HG03060 (cell line): ENCODE results near the gene ANKRD23.
"Not testable (repeated sequence)": the region's sequence is repeated elsewhere in the genome, so short reads cannot be mapped to it uniquely, and the experiment has no call there.

ENCODE experiments used
- ATAC-seq: cut with Tn5 transposase; IDR thresholded peaks from one replicate; pipeline ENCODE4 v1.9.1; 2021; ENCODE audit warnings: low read depth, moderate number of reproducible peaks; ENCODE audit not compliant: unreplicated experiment

Gene ANKRD23

DNA sequence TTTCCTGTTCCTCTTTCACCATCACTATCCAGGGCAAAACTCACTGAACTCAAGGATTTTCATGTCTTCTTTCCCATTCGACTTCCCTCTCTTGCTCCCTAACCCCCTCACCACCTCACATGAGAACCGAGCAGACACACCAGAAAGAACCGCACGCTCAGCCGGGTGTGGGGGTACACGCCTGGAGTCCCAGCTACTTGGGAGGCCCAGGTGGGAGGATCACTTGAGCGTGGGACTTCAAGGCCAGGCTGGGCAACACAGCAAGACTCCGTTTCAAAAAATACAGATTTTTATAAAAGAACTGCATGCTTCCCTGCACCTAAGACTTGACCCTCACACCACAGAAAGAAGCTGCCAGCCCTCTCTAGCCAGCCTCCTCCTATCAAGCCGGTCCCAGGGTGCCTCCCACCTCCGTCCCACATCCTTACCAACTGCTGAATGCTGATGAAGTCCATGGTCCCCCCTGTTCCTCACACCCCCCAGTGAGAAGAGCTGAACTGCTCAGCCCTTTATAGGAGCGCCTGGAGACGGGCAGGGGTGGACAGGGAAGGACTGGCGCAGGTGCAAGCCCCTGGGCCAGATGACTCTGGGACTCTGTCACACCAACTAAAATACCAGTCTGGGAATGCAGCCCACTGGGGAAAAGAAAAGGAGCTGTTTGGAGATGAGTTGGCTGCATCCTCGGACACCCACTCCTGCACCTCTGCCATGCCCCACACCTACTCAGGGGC is at the start of gene ANKRD23:
TSS of gene ANKRD23 (minus strand) at position 484 of the 731 bp plus-strand sequence. CDS start at position 455, 29 bp downstream.
- ATAC-seq, result no peak

DNA sequence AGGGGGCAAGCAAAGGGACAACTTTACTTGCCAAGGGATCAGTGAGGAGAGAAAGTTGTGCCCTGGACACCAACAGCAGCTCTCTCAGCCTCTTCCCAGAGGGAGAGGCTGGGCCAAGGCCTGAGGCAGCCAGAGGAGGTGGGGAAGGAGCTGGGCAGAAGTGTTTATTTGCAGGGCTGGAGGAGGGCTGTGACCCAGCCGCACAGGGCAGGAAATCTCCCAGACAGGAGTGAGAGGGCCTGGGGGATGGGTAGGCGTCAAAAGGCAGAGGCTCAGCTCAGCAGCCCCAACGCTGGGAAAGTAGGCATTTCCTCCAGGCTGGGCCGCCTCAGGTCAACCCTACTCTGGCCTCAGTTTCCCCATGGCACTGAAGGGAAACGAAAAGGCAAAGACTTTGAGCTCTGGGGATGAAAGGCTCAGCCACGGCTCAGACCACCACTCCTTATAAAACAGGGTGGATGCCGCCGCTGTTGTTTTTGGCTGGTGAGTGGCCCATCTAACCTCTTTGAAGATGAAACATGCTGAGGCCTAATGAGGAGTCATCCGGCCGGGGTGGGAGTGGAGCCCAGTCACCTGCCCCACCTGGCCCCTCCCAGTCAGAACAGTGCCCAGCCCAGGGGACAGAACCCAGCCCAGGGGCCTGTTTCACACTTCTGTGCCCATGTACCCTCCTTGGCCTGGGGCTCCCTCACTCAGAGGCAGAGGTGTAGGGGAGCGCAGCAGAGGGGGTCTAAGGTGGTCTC is 47.9 kb upstream of the ANKRD23 start:
- no peak for ATAC-seq

DNA sequence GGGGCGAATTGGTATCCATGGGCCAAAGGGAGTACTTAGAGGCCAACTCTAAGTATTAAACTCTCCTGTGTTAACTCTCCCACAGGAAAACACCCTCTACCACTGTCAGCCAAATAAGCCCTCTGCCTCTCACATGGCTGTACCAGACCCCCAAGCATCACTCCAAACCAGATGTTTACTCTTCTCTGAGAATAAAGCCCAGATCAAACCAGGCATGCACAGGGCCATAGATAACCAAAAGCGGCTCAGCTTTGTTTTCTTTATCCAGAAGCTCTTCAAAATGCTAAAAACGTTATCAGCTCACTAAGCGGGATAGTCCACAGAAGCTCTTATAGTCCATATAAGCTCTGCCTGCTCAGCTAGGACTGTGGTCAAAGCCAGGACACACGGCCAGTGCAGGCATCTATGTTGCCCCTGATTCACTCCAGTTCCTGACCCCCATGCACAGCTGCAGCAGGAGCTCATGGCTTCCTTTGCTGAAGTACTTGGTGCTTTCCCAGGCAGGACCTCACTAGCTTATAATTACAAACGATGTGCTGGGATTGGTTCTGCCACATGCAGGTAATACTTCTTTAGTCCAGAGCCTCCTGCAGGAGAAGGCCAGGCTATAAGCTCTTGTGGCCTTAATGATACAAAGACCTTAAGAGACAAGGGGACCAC is 47.0 kb upstream of the ANKRD23 start:
- ATAC-seq, result no peak

DNA sequence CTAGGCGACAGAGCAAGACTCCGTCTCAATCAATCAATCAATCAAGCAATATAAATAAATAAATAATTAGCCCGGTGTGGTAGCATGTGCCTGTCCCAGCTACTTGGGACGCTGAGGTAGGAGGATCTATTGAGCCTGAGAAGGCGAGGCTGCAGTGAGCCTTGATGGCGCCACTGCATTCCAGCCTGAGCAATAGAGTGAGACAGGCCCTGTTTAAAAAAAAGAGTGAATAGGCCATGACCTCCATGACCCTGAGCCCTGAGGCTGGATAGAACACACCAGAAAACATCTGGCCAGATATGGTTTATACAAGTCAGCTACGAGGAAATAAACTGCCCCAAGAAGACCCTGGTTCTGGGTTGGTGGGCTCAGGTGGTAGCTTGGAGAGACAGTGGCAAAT is 46.4 kb upstream of the ANKRD23 start:
- ATAC-seq, result no peak

DNA sequence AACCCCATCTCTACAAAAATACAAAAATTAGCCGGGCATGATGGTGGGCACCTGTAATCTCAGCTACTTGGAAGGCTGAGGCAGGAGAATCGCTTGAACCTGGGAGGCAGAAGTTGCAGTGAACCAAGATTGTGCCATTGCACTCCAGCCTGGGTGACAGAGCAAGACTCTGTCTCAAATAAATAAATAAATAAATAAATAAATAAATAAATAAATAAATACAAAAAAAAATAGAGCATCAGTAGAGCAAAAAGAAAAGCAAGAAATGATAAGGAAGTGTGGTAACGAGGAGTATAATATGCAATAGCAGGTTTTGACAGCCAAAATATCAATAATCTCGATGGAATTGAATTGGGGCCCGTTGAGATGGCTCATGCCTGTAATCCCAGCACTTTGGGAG is 45.7 kb upstream of the ANKRD23 start:
- ATAC-seq, result not testable (repeated sequence)

DNA sequence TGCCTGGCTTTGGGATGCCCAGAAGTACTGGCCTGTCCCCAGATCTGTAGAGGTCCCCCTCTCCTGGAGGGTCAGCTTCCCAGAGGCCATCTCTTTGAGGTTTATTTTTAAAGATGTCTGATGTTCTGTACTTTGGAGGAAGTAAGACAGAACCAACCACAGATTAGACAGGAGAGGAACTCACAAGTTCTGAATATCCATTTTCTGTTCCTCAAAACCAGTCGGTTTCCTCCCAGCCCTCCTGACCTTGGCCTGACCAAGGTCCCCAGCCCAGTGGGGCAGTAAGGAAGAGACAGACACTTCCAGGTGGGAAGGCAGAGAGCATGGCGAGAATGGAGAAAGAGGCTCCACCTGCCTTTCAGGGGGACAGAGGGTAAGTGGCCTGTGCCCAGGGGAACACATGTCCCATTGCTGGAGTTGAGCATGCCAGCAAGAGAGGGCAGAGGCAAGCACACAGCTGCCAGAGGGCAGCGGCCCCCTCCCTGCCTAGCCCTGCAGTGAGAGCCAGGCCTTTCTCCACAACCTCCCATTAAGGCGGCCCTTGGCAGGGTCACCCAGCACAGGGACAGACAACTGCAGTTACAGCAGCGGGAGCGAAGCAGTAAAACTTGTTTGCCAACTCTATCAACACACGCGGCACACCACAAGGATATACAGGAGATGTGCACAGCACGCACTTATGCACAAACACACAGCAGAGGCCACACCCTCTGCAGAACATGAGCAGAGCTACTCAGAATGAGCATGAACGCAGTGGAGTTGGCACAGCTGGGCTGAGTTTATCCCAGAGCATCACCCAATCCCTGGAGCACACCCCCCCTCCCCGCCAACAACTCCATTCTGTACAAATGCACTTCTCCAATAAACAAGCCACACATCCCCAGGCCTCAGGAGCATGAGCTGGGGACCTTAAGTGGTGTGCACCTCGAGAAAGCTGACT is 44.5 kb upstream of the ANKRD23 start:
- no peak for ATAC-seq

DNA sequence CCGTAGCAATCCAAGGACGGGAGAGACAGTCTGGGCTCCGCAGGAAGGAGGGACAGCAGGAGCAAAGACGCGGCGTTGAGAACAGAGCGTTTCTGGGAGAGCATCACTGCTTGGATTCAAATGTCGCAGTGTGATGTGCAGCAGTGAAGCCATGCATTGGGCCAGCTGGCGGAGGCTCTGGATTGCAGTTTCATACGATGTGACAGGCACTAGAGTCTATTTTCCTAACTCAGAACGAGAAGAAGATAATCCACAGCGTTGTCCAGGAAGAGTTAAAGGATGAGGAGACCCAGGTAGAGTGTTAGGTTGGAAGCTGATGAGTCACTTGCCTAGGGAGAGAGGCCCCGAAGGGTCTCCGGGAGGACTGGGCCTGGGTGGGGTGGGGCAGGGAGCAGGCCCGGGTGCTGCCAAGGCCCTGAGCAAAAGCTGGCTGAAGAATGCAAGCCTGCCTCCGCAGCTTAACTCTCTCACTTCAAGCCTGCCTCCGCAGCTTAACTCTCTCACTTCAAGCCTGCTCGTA is 43.7 kb upstream of the ANKRD23 start:
- ATAC-seq, result no peak

DNA sequence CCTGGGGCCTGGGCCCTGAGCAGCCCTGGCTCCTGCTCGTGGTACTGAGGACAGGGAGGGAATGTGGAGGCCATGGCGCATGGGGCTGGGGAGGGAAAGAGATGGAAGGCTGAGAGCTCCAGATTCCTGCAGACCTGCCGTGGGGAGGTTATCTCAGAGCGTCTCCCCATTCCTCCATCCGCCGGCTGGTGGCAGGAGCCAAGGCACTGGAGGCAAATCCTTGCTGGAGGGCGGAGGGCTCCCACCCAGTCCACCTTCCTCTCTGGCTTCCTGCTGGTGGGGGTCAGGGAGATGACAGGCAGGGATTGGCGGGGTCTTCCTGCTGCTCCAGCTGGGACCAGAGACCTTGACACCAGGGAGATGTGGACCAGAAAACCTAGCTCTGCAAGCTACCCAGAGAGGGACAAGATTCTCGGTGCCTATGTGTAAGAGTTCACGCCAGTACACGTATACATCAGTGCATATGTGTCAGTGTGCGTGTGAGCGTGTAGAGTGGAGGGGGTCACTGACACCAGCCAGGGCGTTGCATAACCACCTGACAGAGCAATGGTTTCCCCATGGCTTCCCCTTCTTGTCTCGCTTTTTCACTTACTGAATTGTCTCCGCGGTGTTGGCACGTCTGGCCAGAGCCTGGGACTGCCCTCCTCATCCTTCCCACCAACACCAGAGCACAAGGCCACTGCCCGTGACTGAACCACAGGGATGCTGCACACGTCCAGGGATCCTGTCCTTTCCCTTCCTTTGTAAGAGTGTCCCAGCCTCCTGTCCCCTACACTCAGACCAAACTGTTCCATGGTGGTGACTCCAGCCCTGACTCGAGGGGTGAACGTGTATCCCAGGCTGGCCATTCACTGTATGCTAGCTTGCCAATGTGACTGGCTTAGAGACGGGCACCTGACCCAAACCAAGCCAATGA is 41.9 kb upstream of the ANKRD23 start:
- no peak for ATAC-seq

DNA sequence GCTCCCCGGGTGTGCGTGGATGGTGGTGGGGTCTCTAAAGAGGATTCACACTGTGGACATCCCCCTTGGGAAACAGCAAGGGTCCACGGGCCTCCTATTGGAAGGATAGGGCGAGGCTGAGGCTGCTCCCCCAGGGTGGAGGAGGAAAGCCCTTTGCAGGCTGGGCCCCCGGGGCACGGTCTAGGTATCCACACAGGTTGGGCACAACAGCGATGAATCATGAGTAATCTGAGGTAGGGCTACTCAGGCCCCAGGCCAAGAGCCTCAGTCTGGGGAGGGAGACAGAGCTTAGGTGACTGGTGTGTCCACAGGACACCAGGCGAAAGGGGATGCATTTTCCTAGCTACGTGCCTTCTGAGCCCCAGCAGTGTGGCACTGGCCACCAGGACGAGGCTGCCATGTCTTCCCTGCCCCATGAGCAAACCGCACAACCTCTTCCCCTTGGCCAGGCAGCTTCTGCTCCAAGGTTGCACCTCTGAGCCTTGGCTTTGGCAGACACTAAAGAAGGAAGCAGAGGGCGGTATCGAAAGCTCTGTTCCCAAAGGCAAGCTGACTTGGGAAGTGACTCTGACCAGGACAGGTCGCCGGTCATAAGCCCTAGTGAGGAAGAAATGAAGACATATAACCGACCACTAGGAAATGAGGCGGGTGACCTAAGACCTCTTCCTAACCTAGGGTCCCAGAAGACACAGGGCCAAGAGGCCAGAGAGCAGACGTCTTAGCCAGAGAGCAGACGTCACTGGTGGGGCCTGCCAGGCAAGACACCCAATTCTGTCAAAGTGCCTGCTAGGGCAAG is 40.7 kb upstream of the ANKRD23 start:
- ATAC-seq, result no peak

DNA sequence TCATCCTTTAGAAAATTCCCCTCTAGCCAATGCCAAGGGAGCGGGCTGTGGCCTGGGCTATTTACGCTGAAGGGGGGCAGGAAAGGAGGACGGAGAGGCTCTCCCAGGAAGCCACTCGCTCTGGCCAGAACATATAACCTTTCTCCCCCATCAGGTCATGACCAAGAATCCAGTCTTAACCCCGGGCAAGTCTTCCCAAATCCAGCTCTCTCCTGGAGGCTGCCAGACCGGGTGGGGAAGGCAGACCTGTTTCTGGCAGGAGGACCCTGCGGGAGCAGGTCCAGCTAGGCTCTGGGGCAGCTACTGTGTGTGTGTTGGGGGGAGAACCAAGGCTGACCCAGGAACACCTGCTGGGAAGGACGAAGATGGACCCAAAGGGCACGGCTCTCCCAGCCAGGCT is 39.5 kb upstream of the ANKRD23 start:
- no peak for ATAC-seq

DNA sequence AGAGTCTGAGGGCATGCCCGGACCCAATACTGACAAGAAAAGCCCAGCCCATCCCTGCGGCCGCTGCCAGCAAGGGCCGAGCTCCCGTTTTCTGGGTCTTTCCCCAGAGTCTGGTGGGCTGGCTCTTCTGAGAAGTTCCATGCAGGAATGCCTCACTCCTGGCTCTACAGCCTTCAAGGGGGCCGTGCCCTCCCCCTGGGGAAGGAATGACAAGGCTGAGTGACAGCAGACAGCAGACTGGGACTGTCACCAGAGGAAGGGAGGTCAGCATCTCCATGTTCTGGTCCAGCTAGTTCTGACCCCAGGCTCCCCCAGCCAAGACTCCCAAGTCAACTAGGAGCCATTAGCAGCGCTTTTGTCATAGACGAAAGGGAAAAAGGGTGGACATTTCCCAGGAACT is 39.1 kb upstream of the ANKRD23 start:
- ATAC-seq, result no peak

DNA sequence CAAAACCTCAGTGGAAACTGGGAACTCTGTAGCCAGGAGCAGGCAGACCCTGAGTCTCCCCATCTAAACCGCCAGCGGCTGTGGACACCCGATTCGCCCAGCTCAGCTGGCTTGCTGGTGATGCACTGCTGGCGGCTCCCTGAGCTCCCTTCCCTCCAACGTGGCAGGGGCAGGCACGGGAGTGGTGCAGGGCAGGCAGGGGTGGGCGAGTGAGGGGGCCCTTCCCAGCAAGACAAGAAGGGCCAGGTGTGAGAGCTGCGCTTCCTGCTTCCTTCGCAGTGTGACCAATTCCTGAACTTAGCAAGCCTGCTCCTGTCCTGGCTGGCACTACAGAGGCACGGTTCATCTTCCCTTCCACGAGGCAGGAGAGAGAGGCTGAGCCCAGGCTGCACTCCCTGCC is 38.4 kb upstream of the ANKRD23 start:
- ATAC-seq, result no peak

DNA sequence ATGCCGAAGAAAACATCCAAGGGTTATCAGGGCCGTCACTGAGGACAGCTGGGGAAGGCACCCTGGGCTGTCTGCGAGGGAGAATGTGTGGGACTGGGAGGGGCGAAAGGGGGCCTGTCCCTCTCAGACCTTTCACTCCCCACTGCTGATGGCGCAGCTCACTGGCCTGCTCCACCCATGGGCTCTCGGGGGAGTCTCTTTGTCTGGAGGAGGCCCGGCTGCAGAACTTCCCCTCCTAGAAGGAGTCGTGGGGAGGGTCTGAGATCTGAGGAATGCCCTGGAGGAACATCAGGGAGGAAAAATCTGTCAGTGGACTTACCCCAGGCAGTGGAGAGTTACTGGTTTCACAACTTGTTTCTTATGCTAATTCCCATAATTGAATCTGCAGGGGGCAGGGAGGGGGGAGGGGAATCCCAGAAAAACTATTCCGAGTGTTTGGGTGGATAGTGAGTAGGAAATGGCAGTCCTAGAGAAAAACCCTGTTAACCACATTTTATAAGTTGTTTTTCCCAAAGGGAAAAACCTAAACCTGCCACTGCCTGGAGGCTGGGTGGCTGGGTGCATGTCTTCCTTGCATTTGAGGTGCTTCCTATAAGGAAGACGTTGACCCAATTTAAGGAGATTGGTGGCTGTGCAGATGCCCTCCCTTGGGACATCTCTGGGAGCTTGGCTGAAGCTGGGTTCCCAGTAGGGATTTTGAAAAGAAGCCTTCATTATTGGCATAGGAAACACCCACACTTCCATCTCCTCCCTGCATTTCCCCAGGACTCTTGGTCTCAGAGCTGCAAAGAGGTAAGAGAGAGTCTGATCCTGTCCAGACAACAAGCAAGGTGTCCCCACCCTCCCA is 37.8 kb upstream of the ANKRD23 start:
- no peak for ATAC-seq

DNA sequence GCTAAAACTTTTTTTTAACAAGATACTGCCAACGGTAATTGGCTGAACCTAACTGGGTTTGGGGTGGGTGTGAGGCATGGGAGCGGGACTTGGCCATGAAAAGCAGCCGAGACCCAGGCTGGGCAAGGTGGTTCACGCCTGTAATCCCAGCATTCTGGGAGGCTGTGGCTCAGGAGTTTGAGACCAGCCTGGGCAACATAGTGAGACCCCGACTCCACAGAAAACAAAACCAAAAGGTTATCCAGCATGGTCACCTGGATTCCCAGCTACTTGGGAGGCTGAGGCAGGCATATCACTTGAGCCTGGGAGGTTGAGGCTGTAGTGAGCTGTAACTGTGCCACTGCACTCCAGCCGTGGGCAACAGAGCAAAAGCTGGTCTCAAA is 37.1 kb upstream of the ANKRD23 start:
- no peak for ATAC-seq

DNA sequence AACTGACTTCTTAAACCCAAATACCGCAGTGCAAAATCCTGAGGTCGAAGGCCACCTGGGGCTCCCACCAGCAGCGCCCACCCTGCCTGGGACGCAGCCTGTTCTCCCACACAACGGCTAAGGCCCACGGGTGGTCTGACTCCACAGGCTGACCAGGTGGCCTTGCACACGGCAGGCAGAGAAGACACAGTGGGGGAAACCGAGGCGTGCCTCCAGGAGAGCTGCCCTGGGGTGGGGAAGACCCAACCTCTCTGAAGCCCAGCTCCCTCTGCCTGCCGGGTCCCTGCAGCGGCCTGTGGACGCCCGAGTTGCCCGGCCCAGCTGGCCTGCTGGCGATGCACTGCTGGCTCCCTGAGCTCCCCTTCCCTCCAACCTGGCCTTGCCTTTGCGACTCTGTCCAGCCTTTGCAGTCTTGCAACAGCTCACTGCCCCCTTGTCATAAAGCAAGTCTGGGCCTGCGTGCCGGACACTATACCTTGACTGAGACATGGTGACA is 35.8 kb upstream of the ANKRD23 start:
- ATAC-seq, result no peak

DNA sequence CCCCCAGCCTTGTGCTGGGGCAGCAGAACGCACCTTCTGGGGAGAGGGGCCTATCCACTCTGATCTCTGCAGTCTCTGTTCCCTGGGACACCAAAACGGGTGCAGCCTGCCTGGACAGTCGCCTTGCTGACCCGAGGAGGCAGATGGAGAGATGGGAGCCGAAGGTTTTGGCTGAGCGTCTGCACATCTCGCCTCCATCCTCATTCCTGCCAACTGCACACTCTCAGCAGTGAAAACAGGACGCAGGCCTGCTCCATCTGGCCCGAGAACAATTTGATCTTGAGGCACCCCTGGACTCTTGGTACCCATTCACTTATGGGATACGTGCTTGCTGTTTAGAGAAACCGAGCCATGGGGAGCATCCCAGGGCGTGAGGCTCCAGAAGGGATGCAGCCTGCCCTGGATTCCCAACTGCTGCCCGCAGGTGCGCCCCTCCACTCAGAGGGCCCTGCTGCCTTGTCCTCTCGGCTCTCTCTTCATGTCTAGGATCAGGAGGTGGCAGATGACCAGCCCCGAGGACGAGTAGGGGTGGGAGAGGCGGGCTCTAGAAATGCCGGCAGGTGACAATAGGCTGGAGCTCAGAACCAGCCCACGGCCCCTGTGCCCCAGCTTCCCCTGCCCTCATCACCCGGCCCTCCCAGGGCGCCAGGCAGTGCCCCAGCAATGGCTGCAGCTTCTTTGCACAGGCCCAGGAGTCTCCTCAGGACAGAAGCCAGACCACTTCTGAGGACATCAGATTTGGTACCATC is 35.1 kb upstream of the ANKRD23 start:
- ATAC-seq, result no peak

DNA sequence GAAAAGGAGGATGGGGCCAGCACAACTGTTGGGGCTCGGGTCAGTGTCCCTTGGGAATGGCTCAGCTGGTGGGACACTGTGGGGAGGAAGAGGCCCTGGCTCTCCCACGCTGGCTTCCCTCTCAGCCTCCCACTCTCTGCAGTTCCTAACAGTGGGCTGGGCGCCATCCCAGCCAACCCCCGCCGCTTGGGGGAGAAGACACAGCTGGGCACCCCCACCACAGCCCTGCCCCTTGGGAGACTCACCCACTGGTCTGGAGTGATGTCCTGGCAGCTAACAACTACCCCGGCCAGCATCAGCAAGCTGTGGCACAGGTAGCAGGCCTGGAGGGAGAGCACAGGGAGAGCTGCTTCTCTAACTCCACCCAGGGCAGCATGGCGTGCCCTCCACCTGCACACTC is 34.4 kb upstream of the ANKRD23 start:
- no peak for ATAC-seq
